Daoy (cell line): ENCODE data around the gene PHC3. TPM values are rescaled to one million over a fixed set of nuclear protein-coding genes. Genes with fewer than 3 reads are reported as not detected.
"Not testable (repeated sequence)": the region's sequence is repeated elsewhere in the genome, so short reads cannot be mapped to it uniquely, and the experiment has no call there.

Source experiments
- DNase-seq: peaks from one replicate; pipeline ENCODE4 v3.0.0-alpha.2; 2015; ENCODE audit warnings: low read depth
- total RNA-seq: library from RNA; depleted of rRNA; stranded (reverse); fragments of >200 nt; shearing (Covaris generic); gene quantifications from 2 replicates; pipeline ENCODE4 v1.2.3, GENCODE V29; 2014

The PHC3 gene
- total RNA-seq, 1 experiment from 2014 or later: 17.0 TPM

- not testable (repeated sequence) for DNase-seq
These were observed 14.2 kb upstream of the PHC3 start for GRCh38 chr3:170195759-170196158.

- no peak for DNase-seq
These were observed 8.1 kb upstream of the PHC3 start for GRCh38 chr3:170189398-170190256.

- DNase-seq: peak; percentile 23
These were observed 1.2 kb downstream of the PHC3 start for GRCh38 chr3:170180079-170180907.

GRCh38 chr3:170179432-170179831 is 2.1 kb downstream of the PHC3 start:
- DNase-seq: no peak

- DNase-seq: no peak
These were observed 2.9 kb downstream of the PHC3 start for GRCh38 chr3:170178651-170179050.

- no peak for DNase-seq
These were observed 10.0 kb downstream of the PHC3 start for GRCh38 chr3:170171563-170171962.

- DNase-seq: no peak
These were observed 16.8 kb downstream of the PHC3 start for GRCh38 chr3:170164717-170165116.

- DNase-seq: no peak
These were observed 17.4 kb downstream of the PHC3 start for GRCh38 chr3:170163956-170164645.

- DNase-seq: no peak
These were observed 18.9 kb downstream of the PHC3 start for GRCh38 chr3:170162630-170163029.

- no peak for DNase-seq
These were observed 19.5 kb downstream of the PHC3 start for GRCh38 chr3:170162052-170162451.

GRCh38 chr3:170159933-170160332 is 21.6 kb downstream of the PHC3 start:
- no peak for DNase-seq

- DNase-seq: no peak
These were observed 22.1 kb downstream of the PHC3 start for GRCh38 chr3:170159459-170159858.

- DNase-seq: no peak
These were observed 25.9 kb downstream of the PHC3 start for GRCh38 chr3:170155604-170156003.

- DNase-seq: no peak
These were observed 26.9 kb downstream of the PHC3 start for GRCh38 chr3:170154569-170155143.

- no peak for DNase-seq
These were observed 27.4 kb downstream of the PHC3 start for GRCh38 chr3:170154084-170154483.

- DNase-seq: no peak
These were observed 30.0 kb downstream of the PHC3 start for GRCh38 chr3:170151536-170151935.

GRCh38 chr3:170149016-170149415 is 32.5 kb downstream of the PHC3 start:
- no peak for DNase-seq

GRCh38 chr3:170145278-170145677 is 36.3 kb downstream of the PHC3 start:
- DNase-seq: no peak

GRCh38 chr3:170144437-170144843 is 37.1 kb downstream of the PHC3 start:
- no peak for DNase-seq

GRCh38 chr3:170142373-170142772 is 39.2 kb downstream of the PHC3 start:
- no peak for DNase-seq

GRCh38 chr3:170137986-170138385 is 43.5 kb downstream of the PHC3 start:
- DNase-seq: no peak

- DNase-seq: no peak
These were observed 49.2 kb downstream of the PHC3 start for GRCh38 chr3:170132335-170132734.
